Glomerular visceral epithelial cell (primary cell): ENCODE results near the gene KLF9.
"Not testable (repeated sequence)": the region's sequence is repeated elsewhere in the genome, so short reads cannot be mapped to it uniquely, and the experiment has no call there.

Experiments
- DNase-seq: peaks from one replicate; pipeline ENCODE4 v3.0.0-alpha.2; 2016; ENCODE audit errors: extremely low spot score

Gene KLF9

GRCh38 chr9:70405808-70406433 is 8.5 kb downstream of the KLF9 start:
- DNase-seq, result no peak

- DNase-seq, result no peak
These were observed 10.2 kb downstream of the KLF9 start for GRCh38 chr9:70404261-70404660.

- DNase-seq, result no peak
These were observed 10.8 kb downstream of the KLF9 start for GRCh38 chr9:70403618-70404025.

- peak; percentile 37 for DNase-seq
These were observed 11.3 kb downstream of the KLF9 start for GRCh38 chr9:70403166-70403565.

DNA sequence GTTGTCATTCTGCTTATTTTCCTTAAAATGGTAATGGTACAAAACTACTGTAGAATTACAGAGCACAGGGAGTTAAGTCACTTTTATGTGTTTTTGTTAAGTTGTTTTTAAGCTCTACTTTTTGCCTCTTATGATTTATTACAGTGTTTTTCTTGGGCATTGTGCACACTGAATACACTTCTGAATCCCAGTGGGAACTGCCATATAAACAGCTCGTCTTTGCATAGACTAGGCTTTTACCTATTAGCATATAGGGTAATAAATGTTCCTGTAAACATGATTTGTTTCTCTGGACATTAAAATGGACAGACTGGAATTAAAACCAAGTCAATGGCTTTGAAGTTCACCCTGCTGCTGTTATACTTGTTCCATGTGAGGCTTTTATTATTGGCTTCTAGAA is 12.2 kb downstream of the KLF9 start:
- no peak for DNase-seq

GRCh38 chr9:70401241-70401640 is 13.2 kb downstream of the KLF9 start:
- DNase-seq, result not testable (repeated sequence)

GRCh38 chr9:70400107-70400892 is 14.2 kb downstream of the KLF9 start:
- no peak for DNase-seq

DNA sequence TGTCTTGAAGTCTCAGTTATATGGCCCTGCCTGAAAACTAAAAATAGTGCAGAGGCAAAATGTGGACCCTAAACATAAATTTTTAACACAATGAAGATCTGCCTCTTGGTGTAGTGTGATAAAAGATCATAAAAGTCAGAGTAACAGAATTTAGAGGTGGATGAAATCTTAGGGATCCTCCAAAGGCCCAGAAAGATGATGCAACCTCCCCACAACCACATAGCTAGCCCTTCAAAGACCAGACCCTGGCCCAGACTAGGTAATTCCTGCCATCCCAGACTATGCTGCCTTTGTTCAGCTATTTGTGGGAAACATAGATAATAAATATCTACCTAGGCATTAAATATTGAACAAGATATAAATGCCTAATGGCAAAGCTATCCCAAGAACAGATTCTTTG is 15.3 kb downstream of the KLF9 start:
- no peak for DNase-seq

GRCh38 chr9:70398145-70398556 is 16.3 kb downstream of the KLF9 start:
- DNase-seq, result no peak

GRCh38 chr9:70395652-70396051 is 18.8 kb downstream of the KLF9 start:
- no peak for DNase-seq

GRCh38 chr9:70392850-70393249 is 21.6 kb downstream of the KLF9 start:
- no peak for DNase-seq

- no peak for DNase-seq
These were observed 22.3 kb downstream of the KLF9 start for GRCh38 chr9:70392189-70392588.

DNA sequence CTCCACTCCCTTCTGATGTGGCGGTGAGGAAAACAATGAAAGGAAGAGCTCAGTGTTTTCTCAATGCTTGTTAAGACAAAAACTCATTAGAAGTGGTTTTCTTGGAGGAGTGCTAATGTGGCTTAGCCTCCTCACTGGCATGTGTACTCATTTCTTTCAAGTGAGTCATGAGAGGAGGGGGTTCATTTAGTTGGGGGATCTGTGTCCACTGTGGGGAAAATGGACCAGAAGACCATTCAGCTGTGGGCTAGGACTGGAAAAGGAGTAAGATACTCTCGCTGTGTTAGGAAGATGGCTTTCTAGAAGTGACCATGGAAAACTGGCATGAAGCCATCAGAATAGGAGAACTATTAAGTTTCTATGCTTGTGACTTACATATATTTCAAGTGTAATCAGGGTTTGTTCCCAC is 23.5 kb downstream of the KLF9 start:
- DNase-seq, result no peak

DNA sequence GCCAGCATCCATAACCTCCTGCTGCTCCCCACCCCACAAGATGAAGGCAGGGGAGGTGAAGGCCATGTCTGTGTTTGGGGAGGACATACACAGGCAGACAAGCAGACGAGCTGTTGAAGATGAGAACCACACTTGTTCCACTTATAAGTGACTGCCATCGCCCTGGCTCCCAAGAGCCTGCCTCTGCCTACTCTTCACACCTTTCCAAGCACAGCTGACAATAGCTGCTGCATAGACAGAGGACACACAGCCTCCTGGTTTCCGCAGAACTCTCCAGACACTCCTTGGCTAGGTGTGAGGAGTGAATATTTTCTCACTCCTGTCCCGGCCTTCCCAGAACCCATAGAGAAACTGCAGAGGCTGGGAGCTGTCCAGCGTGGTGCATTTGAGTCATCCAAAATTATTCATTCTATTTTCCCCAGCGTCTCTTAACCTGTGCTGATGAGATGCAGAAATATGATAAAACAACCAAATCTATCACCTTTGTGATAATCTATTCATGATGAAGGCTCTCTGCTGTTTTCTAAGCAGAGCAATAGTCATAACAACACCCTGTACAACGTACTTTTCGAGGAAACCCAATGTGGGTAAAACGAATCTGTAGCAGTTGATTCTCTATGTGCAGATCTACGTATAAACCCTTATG is 24.7 kb downstream of the KLF9 start:
- no peak for DNase-seq

DNA sequence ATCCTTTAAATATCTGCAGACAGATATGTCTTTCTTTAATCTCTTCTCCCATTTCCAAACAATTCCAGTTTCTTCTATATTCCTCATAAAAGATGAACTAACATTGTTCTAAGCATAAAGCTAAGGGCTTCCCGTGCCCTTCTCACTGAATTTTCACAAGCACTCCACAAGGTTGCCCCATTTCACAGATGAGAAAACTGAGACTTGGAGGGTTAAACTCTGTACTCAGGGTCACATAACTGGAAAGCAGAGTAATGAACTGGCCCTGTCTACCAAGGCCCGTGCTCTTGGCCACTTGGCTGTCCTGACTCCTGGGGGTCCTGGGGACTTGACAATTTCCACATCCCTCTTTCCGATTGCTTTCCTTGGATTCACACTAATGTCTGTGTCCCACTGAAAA is 25.3 kb downstream of the KLF9 start:
- no peak for DNase-seq

- no peak for DNase-seq
These were observed 26.8 kb downstream of the KLF9 start for GRCh38 chr9:70387663-70388062.

DNA sequence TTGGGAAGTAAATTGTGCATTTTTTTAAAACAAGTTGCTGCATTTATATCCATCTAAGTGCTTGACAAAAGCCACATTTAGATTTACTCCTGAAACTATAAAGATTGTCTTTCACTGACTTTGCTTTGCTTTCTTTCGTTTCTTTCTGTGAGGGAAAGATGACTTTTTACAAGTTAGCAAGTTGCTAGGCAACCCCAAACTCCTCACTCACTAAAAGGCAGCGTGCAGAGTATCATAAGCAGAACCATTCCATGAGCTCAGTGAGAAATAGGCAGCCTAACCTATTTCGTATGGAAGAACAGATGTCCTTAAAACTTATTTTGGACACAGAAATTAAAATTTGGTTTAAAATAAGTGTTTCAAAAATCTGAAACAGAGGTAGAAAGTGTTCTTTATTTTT is 29.0 kb downstream of the KLF9 start:
- no peak for DNase-seq

DNA sequence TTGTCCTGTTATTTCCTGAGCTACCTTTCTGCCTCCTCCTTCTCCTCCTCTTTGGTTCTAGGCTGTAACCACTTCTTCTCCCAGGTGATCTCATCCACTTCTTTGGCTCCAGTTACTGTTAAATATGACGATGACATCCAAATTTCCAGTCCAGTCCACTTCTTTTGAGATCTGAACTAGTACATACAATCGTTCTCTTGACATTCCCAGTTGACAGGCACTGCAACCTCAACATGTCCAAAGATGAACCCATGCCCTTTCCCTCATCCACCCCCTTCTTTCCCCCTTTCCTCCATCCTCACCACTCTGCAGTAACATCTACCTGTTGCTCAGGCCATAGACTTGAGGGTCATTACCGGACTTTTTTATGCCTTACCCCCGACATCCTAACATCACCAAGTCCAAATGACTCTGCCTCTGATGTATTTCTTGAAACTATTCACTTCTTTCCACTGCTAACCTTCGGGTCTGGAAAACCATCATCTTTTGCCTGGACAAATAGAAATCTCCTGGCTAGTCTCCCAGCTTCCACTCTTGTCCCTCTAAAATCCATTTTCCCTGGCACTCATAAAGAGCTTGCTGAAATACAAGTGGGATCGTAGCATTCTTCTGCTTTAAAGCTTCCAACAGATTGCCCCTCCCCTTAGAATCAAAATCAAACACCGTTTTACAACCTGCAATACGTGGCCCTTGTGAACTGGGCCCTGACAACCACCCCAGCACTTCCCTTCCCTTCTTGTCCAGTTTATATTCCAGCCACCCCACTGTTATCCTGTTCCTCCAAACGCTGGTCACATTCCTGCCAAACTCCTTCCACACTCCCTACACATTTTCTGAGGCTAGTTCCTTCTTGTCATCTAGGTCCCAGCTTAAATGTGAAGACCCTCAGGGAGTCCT is 31.5 kb downstream of the KLF9 start:
- no peak for DNase-seq

GRCh38 chr9:70382046-70382708 is 32.3 kb downstream of the KLF9 start:
- no peak for DNase-seq

DNA sequence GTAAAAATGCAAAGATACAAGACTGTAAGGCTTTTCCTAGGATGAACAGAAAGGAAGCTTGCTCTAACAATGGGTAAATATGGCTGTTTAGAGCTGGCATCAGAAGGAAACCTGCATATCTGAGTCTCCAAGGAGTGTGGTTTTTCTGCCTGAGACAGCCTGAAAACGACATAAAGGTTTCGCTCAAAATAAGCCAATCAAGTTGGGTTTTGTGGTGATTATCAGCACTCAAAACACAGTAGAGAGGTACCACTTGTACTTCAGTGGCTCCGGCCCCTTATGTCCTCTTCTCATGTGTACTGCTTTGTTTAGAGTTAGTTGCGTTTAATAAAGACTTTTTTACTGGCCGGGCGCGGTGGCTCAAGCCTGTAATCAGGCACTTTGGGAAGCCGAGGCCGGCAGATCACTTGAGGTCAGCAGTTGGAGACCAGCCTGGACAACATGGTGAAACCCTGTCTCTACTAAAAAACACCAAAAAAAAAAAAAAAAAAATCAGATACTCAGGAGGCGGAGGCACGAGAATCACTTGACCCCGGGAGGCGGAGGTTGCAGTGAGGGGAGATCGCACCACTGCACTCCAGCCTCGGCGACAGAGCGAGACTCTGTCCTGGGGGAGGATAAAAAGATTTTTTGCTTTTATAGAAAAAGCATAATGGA is 39.4 kb downstream of the KLF9 start:
- no peak for DNase-seq
